ENCODE results near the gene THADA.

Gene THADA

DNA sequence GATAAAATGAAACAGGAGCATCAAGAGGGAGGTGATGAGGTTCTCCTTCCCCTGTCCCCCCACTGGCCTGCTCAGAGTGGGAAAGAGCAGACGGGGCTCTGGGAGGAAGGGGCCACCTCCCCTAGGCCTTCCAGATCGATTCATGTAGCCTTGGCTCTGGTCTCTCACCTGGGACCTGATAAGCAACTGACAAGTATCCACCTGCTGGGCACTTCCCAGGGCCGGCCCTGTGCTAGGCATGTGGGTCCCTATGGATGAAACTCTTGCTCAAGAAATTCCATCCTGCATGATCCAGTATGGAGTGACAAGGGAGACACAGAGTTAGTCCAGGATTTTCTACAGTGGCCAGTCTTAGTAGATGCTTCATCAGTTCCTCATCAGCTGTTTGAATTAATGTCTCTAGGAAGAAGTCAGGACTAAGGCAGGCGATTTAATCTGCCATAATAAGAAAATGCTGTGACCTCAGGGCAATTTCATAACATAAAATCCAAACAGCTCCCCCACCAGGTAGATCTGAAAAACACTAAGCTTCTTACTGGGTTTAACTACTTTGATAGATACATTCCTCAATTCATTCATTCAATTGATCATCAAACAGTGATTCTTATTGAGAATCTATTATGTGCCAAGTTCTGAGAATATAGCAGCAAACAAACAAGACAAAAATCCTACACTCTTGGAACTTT lies 324.8 kb downstream of the THADA start (continued):
- TF ChIP-seq, protein P1, sequence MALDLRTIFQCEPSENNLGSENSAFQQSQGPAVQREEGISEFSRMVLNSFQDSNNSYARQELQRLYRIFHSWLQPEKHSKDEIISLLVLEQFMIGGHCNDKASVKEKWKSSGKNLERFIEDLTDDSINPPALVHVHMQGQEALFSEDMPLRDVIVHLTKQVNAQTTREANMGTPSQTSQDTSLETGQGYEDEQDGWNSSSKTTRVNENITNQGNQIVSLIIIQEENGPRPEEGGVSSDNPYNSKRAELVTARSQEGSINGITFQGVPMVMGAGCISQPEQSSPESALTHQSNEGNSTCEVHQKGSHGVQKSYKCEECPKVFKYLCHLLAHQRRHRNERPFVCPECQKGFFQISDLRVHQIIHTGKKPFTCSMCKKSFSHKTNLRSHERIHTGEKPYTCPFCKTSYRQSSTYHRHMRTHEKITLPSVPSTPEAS (tag by site-specific recombination; IDR thresholded peaks at IDR 0.05) = no peak
- TF ChIP-seq ZNF544 (tag by site-specific recombination; IDR thresholded peaks at IDR 0.05) = no peak

DNA sequence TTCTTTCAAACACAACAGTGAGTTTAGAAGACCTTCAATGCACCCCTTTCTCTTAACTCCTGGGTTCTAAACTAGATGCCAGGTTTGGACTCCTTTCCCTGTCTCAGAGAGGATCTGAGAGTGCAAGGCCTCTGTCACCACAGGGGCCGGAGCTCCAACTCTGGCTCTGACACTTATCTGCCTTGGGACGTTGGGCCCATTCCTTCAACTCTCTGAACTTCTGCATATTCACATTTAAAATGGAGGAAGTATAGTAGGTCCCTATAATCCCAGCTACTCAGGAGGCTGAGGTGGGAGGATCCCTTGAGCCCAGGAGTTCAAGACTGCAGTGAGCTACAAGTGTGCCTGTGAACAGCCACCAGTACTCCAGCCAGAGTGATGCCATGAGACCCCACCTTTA lies 325.4 kb downstream of the THADA start:
- Histone ChIP-seq H3K9me3 (ENCODE audit: control insufficient read depth, insufficient read depth, low read depth, low read length) (no peaks in the 10 kb centered on the region), H3K27ac (ENCODE audit: extremely low read depth, low read depth, low read length) (no peak overlapping the region), H3K36me3 (ENCODE audit: control insufficient read depth in 2 of 2, insufficient read depth in 1 of 2, low read length in 2 of 2) (no peaks in the 10 kb centered on the region; a peak in 1 of 3 replicates), H3K4me1 (ENCODE audit: control insufficient read depth, insufficient read depth, low read length) (no peaks in the 10 kb centered on the region), H3K4me3 (ENCODE audit: low read depth, low read length) (no peak overlapping the region)
- no peak for TF ChIP-seq ZNF596 (tag by site-specific recombination; IDR thresholded peaks at IDR 0.05)
- TF ChIP-seq ZNF776 (tag by site-specific recombination; IDR thresholded peaks at IDR 0.05; ENCODE audit: borderline replicate concordance) = no peak
- no peak for TF ChIP-seq ZNF37A (tag by site-specific recombination; IDR thresholded peaks at IDR 0.05)
- TF ChIP-seq, protein P2, sequence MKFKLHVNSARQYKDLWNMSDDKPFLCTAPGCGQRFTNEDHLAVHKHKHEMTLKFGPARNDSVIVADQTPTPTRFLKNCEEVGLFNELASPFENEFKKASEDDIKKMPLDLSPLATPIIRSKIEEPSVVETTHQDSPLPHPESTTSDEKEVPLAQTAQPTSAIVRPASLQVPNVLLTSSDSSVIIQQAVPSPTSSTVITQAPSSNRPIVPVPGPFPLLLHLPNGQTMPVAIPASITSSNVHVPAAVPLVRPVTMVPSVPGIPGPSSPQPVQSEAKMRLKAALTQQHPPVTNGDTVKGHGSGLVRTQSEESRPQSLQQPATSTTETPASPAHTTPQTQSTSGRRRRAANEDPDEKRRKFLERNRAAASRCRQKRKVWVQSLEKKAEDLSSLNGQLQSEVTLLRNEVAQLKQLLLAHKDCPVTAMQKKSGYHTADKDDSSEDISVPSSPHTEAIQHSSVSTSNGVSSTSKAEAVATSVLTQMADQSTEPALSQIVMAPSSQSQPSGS (tag by site-specific recombination; IDR thresholded peaks at IDR 0.05; ENCODE audit: low read depth) = no peak
- TF ChIP-seq, protein P3, sequence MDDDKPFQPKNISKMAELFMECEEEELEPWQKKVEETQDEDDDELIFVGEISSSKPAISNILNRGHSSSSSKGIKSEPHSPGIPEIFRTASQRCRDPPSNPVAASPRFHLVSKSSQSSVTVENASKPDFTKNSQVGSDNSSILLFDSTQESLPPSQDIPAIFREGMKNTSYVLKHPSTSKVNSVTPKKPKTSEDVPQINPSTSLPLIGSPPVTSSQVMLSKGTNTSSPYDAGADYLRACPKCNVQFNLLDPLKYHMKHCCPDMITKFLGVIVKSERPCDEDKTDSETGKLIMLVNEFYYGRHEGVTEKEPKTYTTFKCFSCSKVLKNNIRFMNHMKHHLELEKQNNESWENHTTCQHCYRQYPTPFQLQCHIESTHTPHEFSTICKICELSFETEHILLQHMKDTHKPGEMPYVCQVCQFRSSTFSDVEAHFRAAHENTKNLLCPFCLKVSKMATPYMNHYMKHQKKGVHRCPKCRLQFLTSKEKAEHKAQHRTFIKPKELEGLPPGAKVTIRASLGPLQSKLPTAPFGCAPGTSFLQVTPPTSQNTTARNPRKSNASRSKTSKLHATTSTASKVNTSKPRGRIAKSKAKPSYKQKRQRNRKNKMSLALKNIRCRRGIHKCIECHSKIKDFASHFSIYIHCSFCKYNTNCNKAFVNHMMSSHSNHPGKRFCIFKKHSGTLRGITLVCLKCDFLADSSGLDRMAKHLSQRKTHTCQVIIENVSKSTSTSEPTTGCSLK (tag by site-specific recombination; IDR thresholded peaks at IDR 0.05) = no peak
- TF ChIP-seq, protein P4, sequence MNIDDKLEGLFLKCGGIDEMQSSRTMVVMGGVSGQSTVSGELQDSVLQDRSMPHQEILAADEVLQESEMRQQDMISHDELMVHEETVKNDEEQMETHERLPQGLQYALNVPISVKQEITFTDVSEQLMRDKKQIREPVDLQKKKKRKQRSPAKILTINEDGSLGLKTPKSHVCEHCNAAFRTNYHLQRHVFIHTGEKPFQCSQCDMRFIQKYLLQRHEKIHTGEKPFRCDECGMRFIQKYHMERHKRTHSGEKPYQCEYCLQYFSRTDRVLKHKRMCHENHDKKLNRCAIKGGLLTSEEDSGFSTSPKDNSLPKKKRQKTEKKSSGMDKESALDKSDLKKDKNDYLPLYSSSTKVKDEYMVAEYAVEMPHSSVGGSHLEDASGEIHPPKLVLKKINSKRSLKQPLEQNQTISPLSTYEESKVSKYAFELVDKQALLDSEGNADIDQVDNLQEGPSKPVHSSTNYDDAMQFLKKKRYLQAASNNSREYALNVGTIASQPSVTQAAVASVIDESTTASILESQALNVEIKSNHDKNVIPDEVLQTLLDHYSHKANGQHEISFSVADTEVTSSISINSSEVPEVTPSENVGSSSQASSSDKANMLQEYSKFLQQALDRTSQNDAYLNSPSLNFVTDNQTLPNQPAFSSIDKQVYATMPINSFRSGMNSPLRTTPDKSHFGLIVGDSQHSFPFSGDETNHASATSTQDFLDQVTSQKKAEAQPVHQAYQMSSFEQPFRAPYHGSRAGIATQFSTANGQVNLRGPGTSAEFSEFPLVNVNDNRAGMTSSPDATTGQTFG (tag by site-specific recombination; IDR thresholded peaks at IDR 0.05; ENCODE audit: borderline replicate concordance) = no peak
- no peak for TF ChIP-seq PRDM6 (tag by site-specific recombination; IDR thresholded peaks at IDR 0.05)
- no peak for TF ChIP-seq ZNF629 (tag by site-specific recombination; IDR thresholded peaks at IDR 0.05)
- TF ChIP-seq ZNF473 (tag by site-specific recombination; IDR thresholded peaks at IDR 0.05) = no peak
- TF ChIP-seq ZNF76 (tag by site-specific recombination; IDR thresholded peaks at IDR 0.05; ENCODE audit: borderline replicate concordance, low read depth) = no peak
- TF ChIP-seq ZXDB (tag by site-specific recombination; IDR thresholded peaks at IDR 0.05) = no peak
- ChIA-PET POLR2A (no interaction called here), CTCF (no interaction called here)

GRCh38 chr2:43269706-43270105 lies 326.1 kb downstream of the THADA start:
- H3K4me1 ChIP-seq (ENCODE audit: control insufficient read depth, insufficient read depth, low read length) = no peaks in the 10 kb centered on the region
- H3K36me3 ChIP-seq (ENCODE audit: control insufficient read depth in 2 of 2, insufficient read depth in 1 of 2, low read length in 2 of 2) = no peaks in the 10 kb centered on the region; a peak in 1 of 3 replicates
- ChIA-PET POLR2A (no interaction called here), CTCF (no interaction called here)
- no peak overlapping the region for H3K27ac ChIP-seq (ENCODE audit: extremely low read depth, low read depth, low read length)
- no peaks in the 10 kb centered on the region for H3K9me3 ChIP-seq (ENCODE audit: control insufficient read depth, insufficient read depth, low read depth, low read length)
- no peak overlapping the region for H3K4me3 ChIP-seq (ENCODE audit: low read depth, low read length)
- no peak for TF ChIP-seq ZNF112 (tag by site-specific recombination; IDR thresholded peaks at IDR 0.05)
- TF ChIP-seq YY1 (tag by site-specific recombination; IDR thresholded peaks at IDR 0.05) = no peak
- TF ChIP-seq HOXD13 (CRISPR knock-in tag; IDR thresholded peaks at IDR 0.05; ENCODE audit: borderline replicate concordance) = no peak
- TF ChIP-seq ZNF791 (tag by site-specific recombination; IDR thresholded peaks at IDR 0.05) = no peak
- TF ChIP-seq KLF10 (tag by site-specific recombination; IDR thresholded peaks at IDR 0.05) = no peak
- TF ChIP-seq SETDB1 (IDR thresholded peaks at IDR 0.05; ENCODE audit: insufficient read length, low read length) = no peak
- no peak for TF ChIP-seq ZNF664 (tag by site-specific recombination; IDR thresholded peaks at IDR 0.05)
- TF ChIP-seq ZNF426 (tag by site-specific recombination; IDR thresholded peaks at IDR 0.05) = no peak
- TF ChIP-seq MEIS1 (CRISPR knock-in tag; IDR thresholded peaks at IDR 0.05; ENCODE audit: borderline replicate concordance) = no peak
- no peak for TF ChIP-seq ZNF19 (tag by site-specific recombination; IDR thresholded peaks at IDR 0.05; ENCODE audit: low read depth)
- TF ChIP-seq ZNF658 (tag by site-specific recombination; IDR thresholded peaks at IDR 0.05) = no peak
- TF ChIP-seq ZNF266 (tag by site-specific recombination; IDR thresholded peaks at IDR 0.05; ENCODE audit: low read depth) = no peak
- no peak for TF ChIP-seq SP7 (tag by site-specific recombination; IDR thresholded peaks at IDR 0.05)

Measured in HEK293 (cell line).